SK-N-SH (cell line): ENCODE results near the gene PSMA6.

ENCODE experiments used
- EZH2phosphoT487 ChIP-seq: fragments of 200-600 bp; sonication (generic); IDR thresholded peaks from 2 replicates; pipeline ENCODE4 v1.6.1; 2017; ENCODE audit warnings: low read depth, mixed run types, mild to moderate bottlenecking, antibody characterized with exemption, moderate library complexity, borderline replicate concordance
- FOXJ3 ChIP-seq: sonication (generic); formaldehyde crosslinking; IDR thresholded peaks from 2 replicates; pipeline ENCODE4 v1.5.1; 2020; ENCODE audit warnings: mild to moderate bottlenecking, missing genetic modification reagents
- GABPA ChIP-seq: IDR thresholded peaks from 2 replicates; pipeline ENCODE4 v1.4.0; 2012; ENCODE audit warnings: low read depth, mild to moderate bottlenecking
- JUND ChIP-seq: IDR thresholded peaks from 2 replicates; pipeline ENCODE4 v1.4.0; 2012
- MXI1 ChIP-seq: IDR thresholded peaks from 2 replicates; pipeline ENCODE4 v1.6.1; 2012; ENCODE audit warnings: mild to moderate bottlenecking, low read depth, low read length, improper control_type of control experiment
- SIN3A ChIP-seq: IDR thresholded peaks from 2 replicates; pipeline ENCODE4 v1.6.1; 2012; ENCODE audit warnings: low read depth, mild to moderate bottlenecking, low read length, moderate library complexity, borderline replicate concordance
- TF ChIP-seq, protein P1 (sequence below): fragments of 200-600 bp; sonication (generic); IDR thresholded peaks from 2 replicates; pipeline ENCODE4 v1.6.1; 2017; ENCODE audit warnings: antibody characterized with exemption, mild to moderate bottlenecking, moderate library complexity
- TF ChIP-seq, protein P2 (sequence below): IDR thresholded peaks from 2 replicates; pipeline ENCODE4 v1.6.1; 2012; ENCODE audit warnings: mild to moderate bottlenecking, low read depth, low read length, moderate library complexity
- TF ChIP-seq, protein P3 (sequence below): fragments of 150-350 bp; IDR thresholded peaks from 2 replicates; pipeline ENCODE4 v1.6.1; 2016; ENCODE audit warnings: mild to moderate bottlenecking, low read depth, low read length
- TF ChIP-seq, protein P4 (sequence below): IDR thresholded peaks from 2 replicates; pipeline ENCODE4 v1.4.0; 2012; ENCODE audit warnings: low read depth

DNA sequence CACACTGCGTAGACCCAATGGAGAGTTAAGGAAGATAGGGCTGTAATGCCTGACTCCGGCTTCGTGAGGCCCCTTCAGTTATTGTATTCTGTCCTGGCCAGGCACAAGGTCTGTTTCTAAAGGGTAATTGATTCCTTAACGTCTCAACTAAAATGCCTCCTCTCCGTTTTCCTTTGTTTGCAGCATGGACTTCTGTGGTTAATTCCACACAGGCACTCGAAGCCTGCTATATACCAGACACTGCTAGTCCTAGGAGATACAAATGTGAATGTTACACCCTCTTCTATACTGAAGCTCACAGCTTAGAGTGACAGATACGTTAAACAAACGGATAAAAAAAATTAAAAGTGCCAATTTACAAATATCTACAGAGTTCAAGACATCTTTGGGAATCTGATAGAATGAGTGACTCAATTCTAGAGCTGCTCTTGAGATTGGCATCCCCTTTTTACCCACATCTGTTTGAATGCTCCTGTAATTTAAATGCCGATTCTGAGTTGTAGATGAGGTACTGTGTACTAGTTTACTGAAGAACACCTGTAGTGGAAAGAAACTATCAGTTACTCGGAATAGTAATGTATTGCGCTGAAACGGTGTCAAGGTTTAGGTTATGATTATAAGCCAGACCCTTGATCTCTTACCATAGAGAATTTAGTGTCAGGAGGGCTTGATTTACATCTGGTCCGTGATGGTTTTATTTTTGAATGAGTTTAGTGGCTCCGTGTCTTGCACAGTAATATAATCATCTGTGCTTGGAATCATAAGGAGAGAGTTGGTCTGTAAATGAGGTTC lies 784 bp downstream of the PSMA6 start:
- TF ChIP-seq, protein P1, sequence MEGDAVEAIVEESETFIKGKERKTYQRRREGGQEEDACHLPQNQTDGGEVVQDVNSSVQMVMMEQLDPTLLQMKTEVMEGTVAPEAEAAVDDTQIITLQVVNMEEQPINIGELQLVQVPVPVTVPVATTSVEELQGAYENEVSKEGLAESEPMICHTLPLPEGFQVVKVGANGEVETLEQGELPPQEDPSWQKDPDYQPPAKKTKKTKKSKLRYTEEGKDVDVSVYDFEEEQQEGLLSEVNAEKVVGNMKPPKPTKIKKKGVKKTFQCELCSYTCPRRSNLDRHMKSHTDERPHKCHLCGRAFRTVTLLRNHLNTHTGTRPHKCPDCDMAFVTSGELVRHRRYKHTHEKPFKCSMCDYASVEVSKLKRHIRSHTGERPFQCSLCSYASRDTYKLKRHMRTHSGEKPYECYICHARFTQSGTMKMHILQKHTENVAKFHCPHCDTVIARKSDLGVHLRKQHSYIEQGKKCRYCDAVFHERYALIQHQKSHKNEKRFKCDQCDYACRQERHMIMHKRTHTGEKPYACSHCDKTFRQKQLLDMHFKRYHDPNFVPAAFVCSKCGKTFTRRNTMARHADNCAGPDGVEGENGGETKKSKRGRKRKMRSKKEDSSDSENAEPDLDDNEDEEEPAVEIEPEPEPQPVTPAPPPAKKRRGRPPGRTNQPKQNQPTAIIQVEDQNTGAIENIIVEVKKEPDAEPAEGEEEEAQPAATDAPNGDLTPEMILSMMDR = no peak
- TF ChIP-seq JUND (no peak), EZH2phosphoT487 (no peak), GABPA (no peak), SIN3A (no peak), MXI1 (no peak), FOXJ3 (CRISPR knock-in tag) (no peak)
- TF ChIP-seq, protein P2, sequence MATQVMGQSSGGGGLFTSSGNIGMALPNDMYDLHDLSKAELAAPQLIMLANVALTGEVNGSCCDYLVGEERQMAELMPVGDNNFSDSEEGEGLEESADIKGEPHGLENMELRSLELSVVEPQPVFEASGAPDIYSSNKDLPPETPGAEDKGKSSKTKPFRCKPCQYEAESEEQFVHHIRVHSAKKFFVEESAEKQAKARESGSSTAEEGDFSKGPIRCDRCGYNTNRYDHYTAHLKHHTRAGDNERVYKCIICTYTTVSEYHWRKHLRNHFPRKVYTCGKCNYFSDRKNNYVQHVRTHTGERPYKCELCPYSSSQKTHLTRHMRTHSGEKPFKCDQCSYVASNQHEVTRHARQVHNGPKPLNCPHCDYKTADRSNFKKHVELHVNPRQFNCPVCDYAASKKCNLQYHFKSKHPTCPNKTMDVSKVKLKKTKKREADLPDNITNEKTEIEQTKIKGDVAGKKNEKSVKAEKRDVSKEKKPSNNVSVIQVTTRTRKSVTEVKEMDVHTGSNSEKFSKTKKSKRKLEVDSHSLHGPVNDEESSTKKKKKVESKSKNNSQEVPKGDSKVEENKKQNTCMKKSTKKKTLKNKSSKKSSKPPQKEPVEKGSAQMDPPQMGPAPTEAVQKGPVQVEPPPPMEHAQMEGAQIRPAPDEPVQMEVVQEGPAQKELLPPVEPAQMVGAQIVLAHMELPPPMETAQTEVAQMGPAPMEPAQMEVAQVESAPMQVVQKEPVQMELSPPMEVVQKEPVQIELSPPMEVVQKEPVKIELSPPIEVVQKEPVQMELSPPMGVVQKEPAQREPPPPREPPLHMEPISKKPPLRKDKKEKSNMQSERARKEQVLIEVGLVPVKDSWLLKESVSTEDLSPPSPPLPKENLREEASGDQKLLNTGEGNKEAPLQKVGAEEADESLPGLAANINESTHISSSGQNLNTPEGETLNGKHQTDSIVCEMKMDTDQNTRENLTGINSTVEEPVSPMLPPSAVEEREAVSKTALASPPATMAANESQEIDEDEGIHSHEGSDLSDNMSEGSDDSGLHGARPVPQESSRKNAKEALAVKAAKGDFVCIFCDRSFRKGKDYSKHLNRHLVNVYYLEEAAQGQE = no peak
- TF ChIP-seq, protein P3, sequence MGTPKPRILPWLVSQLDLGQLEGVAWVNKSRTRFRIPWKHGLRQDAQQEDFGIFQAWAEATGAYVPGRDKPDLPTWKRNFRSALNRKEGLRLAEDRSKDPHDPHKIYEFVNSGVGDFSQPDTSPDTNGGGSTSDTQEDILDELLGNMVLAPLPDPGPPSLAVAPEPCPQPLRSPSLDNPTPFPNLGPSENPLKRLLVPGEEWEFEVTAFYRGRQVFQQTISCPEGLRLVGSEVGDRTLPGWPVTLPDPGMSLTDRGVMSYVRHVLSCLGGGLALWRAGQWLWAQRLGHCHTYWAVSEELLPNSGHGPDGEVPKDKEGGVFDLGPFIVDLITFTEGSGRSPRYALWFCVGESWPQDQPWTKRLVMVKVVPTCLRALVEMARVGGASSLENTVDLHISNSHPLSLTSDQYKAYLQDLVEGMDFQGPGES = no peak
- TF ChIP-seq, protein P4, sequence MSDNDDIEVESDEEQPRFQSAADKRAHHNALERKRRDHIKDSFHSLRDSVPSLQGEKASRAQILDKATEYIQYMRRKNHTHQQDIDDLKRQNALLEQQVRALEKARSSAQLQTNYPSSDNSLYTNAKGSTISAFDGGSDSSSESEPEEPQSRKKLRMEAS = no peak
